Neural progenitor cell (in vitro differentiated cells): ENCODE measurements around the gene MFSD6L. TPM values are rescaled to one million over a fixed set of nuclear protein-coding genes. Genes with fewer than 3 reads are reported as not detected.

Experiments
- DNase-seq: peaks from one replicate; pipeline ENCODE4 v3.0.0-alpha.2; 2016; ENCODE audit warnings: low spot score
- H2AFZ ChIP-seq: fragments of 200-600 bp; sonication (generic); replicated peaks from 2 replicates; pipeline ENCODE4 v1.6.1; 2016; ENCODE audit warnings: antibody characterized with exemption
- H3F3A ChIP-seq: fragments of 200-600 bp; sonication (generic); 2 replicates; pipeline ENCODE4 v1.6.1; 2016; ENCODE audit warnings: antibody characterized with exemption, low read depth
- H3K27ac ChIP-seq: fragments of 200-600 bp; sonication (generic); 2 replicates; pipeline ENCODE4 v1.5.1; 2016; ENCODE audit warnings: mild to moderate bottlenecking
- H3K27me3 ChIP-seq: fragments of 200-600 bp; sonication (generic); 2 replicates; pipeline ENCODE4 v1.6.1; 2016; ENCODE audit warnings: mild to moderate bottlenecking, moderate library complexity
- H3K36me3 ChIP-seq: fragments of 200-600 bp; sonication (generic); 2 replicates; pipeline ENCODE4 v1.5.1; 2016
- H3K4me1 ChIP-seq: fragments of 200-600 bp; sonication (generic); 2 replicates; pipeline ENCODE4 v1.6.1; 2016; ENCODE audit warnings: mixed run types
- H3K4me2 ChIP-seq: fragments of 200-600 bp; sonication (generic); 2 replicates; pipeline ENCODE4 v1.6.1; 2016
- H3K4me3 ChIP-seq: fragments of 200-600 bp; sonication (generic); 2 replicates; pipeline ENCODE4 v1.5.1; 2016
- H3K79me2 ChIP-seq: fragments of 200-600 bp; sonication (generic); 2 replicates; pipeline ENCODE4 v1.6.1; 2016; ENCODE audit warnings: low read depth
- H3K9ac ChIP-seq: fragments of 200-600 bp; sonication (generic); 2 replicates; pipeline ENCODE4 v1.6.1; 2016
- H3K9me3 ChIP-seq: fragments of 200-600 bp; sonication (generic); 2 replicates; pipeline ENCODE4 v1.5.1; 2016; ENCODE audit warnings: low read depth
- H4K20me1 ChIP-seq: fragments of 200-600 bp; sonication (generic); 2 replicates; pipeline ENCODE4 v1.6.1; 2016; ENCODE audit warnings: low read depth
- H3K27ac Mint-ChIP-seq: 3 replicates; pipeline ENCODE4 v1.8.0; 2021; ENCODE audit warnings: mixed read lengths
- H3K27me3 Mint-ChIP-seq: 2 replicates; pipeline ENCODE4 v1.8.0; 2022; ENCODE audit warnings: low read depth, mild to moderate bottlenecking, inconsistent platforms, moderate library complexity, mixed read lengths; ENCODE audit not compliant: insufficient read depth
- H3K36me3 Mint-ChIP-seq: 3 replicates; pipeline ENCODE4 v1.8.0; 2021; ENCODE audit warnings: mixed read lengths
- H3K4me1 Mint-ChIP-seq: 3 replicates; pipeline ENCODE4 v1.8.0; 2021; ENCODE audit warnings: mixed read lengths
- H3K4me3 Mint-ChIP-seq: 3 replicates; pipeline ENCODE4 v1.8.0; 2021; ENCODE audit warnings: mild to moderate bottlenecking, moderate library complexity, mixed read lengths
- H3K9me3 Mint-ChIP-seq: 3 replicates; pipeline ENCODE4 v1.8.0; 2020; ENCODE audit warnings: mixed read lengths
- CTCF ChIP-seq: fragments of 200-600 bp; sonication (generic); IDR thresholded peaks from 2 replicates; pipeline ENCODE4 v1.5.1; 2017; ENCODE audit warnings: antibody characterized with exemption, mild to moderate bottlenecking
- EZH2 ChIP-seq: fragments of 200-600 bp; sonication (generic); IDR thresholded peaks from 2 replicates; pipeline ENCODE4 v1.6.1; 2017; ENCODE audit warnings: antibody characterized with exemption, mild to moderate bottlenecking, moderate library complexity
- EZH2phosphoT487 ChIP-seq: fragments of 200-600 bp; sonication (generic); IDR thresholded peaks from 2 replicates; pipeline ENCODE4 v1.6.1; 2017; ENCODE audit warnings: antibody characterized with exemption
- total RNA-seq: library from RNA; depleted of rRNA; stranded (reverse); fragments of >200 nt; gene quantifications from 2 replicates; pipeline ENCODE4 v1.2.3, GENCODE V29; 2015; ENCODE audit warnings: low replicate concordance

The MFSD6L gene
- total RNA-seq, 1 donor from 2014 or later, result not detected

DNA sequence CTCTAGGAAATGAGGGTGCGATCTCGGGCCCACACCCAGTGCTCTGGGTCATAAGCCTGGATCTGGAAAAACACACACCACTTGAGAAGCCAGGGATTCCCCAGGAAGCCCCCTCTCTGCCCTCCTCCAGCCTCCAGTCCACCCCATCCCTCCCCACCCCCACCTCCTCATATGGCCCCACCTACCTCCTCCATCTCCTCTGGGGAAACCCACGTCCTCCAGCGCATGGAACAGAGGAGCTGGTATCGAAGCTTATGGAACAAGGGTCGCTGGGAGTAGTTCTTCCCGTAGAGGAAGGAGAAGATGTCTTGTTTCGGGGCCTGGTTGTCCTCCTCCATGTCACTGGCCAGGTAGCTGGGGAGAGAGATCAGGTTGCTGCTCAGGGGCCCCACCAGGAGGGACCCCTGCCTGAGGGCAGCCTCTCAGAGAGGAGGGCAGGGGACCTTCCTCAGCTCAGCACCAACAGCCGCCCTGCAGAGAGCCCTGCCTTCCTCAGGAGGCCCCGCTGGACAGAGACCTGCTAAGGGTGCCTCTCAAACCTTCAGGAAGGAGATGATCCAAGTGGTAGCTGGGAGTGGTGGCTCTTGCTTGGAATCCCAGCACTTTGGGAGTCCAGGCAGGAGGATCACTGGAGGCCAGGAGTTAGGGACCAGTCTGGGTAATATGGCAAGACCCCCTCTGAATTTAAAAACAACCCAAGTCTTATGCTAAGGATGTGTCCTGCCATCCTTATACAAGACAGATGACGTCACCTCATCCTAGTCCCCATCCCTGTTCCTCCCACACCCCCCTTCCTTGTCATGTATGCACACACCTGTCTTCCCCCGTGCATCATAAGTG is 45.8 kb downstream of the MFSD6L start:
- no peaks in the 10 kb centered on the region for H4K20me1 ChIP-seq
- no peak overlapping the region for H3K9ac ChIP-seq
- H3K27me3 Mint-ChIP-seq, result peaks cover 3% of the 10 kb centered on the region
- H3K27ac ChIP-seq, result no peak overlapping the region
- no peak for TF ChIP-seq EZH2
- no peak for TF ChIP-seq EZH2phosphoT487
- TF ChIP-seq CTCF, result no peak
- no peak overlapping the region for H3K4me3 Mint-ChIP-seq
- no peak overlapping the region for H3K4me2 ChIP-seq
- H3K27ac Mint-ChIP-seq, result no peak overlapping the region
- H3K36me3 ChIP-seq, result no peaks in the 10 kb centered on the region
- H3K9me3 Mint-ChIP-seq, result peaks cover 1% of the 10 kb centered on the region
- no peaks in the 10 kb centered on the region for H3K4me1 Mint-ChIP-seq
- H2AFZ ChIP-seq, result no peak overlapping the region
- no peaks in the 10 kb centered on the region for H3K4me1 ChIP-seq
- no peaks in the 10 kb centered on the region for H3K9me3 ChIP-seq
- no peaks in the 10 kb centered on the region for H3K36me3 Mint-ChIP-seq
- no peak overlapping the region for H3K4me3 ChIP-seq
- H3K27me3 ChIP-seq, result no peaks in the 10 kb centered on the region
- no peaks in the 10 kb centered on the region for H3K79me2 ChIP-seq
- no peak for DNase-seq
- H3F3A ChIP-seq, result no peaks in the 10 kb centered on the region

GRCh38 chr17:8749616-8750015 is 49.5 kb downstream of the MFSD6L start:
- Histone ChIP-seq H3K36me3 (no peaks in the 10 kb centered on the region), H4K20me1 (no peaks in the 10 kb centered on the region), H3F3A (no peaks in the 10 kb centered on the region), H3K79me2 (no peaks in the 10 kb centered on the region), H3K27ac (no peak overlapping the region), H3K4me3 (no peak overlapping the region), H3K4me1 (no peaks in the 10 kb centered on the region), H3K4me2 (no peak overlapping the region), H2AFZ (no peak overlapping the region), H3K9ac (no peak overlapping the region), H3K27me3 (peaks cover 11% of the 10 kb centered on the region), H3K9me3 (no peaks in the 10 kb centered on the region)
- TF ChIP-seq EZH2phosphoT487 (no peak), EZH2 (no peak), CTCF (no peak)
- H3K36me3 Mint-ChIP-seq, result no peaks in the 10 kb centered on the region
- no peak for DNase-seq
- no peak overlapping the region for H3K4me3 Mint-ChIP-seq
- H3K9me3 Mint-ChIP-seq, result no peaks in the 10 kb centered on the region
- H3K4me1 Mint-ChIP-seq, result peaks cover 7% of the 10 kb centered on the region
- no peak overlapping the region for H3K27ac Mint-ChIP-seq
- no peaks in the 10 kb centered on the region for H3K27me3 Mint-ChIP-seq

GRCh38 chr17:8747742-8748141 is 51.4 kb downstream of the MFSD6L start:
- no peak overlapping the region for H3K4me3 Mint-ChIP-seq
- no peak overlapping the region for H3K9ac ChIP-seq
- H3K36me3 ChIP-seq, result no peaks in the 10 kb centered on the region
- no peak for TF ChIP-seq EZH2phosphoT487
- no peak for TF ChIP-seq CTCF
- TF ChIP-seq EZH2, result no peak
- H3K4me1 ChIP-seq, result no peaks in the 10 kb centered on the region
- no peak overlapping the region for H3K27ac ChIP-seq
- no peak overlapping the region for H3K27ac Mint-ChIP-seq
- H2AFZ ChIP-seq, result no peak overlapping the region
- DNase-seq, result no peak
- peaks cover 2% of the 10 kb centered on the region for H3K27me3 Mint-ChIP-seq
- no peaks in the 10 kb centered on the region for H4K20me1 ChIP-seq
- H3K9me3 Mint-ChIP-seq, result no peaks in the 10 kb centered on the region
- H3K4me3 ChIP-seq, result no peak overlapping the region
- no peaks in the 10 kb centered on the region for H3F3A ChIP-seq
- H3K9me3 ChIP-seq, result no peaks in the 10 kb centered on the region
- H3K4me1 Mint-ChIP-seq, result peaks cover 16% of the 10 kb centered on the region
- H3K27me3 ChIP-seq, result peaks cover 11% of the 10 kb centered on the region
- no peaks in the 10 kb centered on the region for H3K79me2 ChIP-seq
- no peak overlapping the region for H3K4me2 ChIP-seq
- H3K36me3 Mint-ChIP-seq, result no peaks in the 10 kb centered on the region

Other genes starting within 250 kb of the MFSD6L start
- 160 and 213 TPM in 2 replicates for gene MYH10, start 168.6 kb downstream of the MFSD6L start, total RNA-seq
- not detected in 2 replicates for gene CCDC42, start 54.5 kb downstream of the MFSD6L start, total RNA-seq
- gene SPDYE4, start 40.8 kb downstream of the MFSD6L start, total RNA-seq, result not detected in 2 replicates
- gene PIK3R6, start 68.3 kb upstream of the MFSD6L start, total RNA-seq, result not detected in 2 replicates
- 0.90 and 0.99 TPM in 2 replicates for gene PIK3R5, start 166.3 kb upstream of the MFSD6L start, total RNA-seq
- 0.45 and 2.4 TPM in 2 replicates for gene NTN1, start 222.1 kb upstream of the MFSD6L start, total RNA-seq